Neural cell (in vitro differentiated cells): ENCODE measurements around the gene POU2F3. TPM values are rescaled to one million over a fixed set of nuclear protein-coding genes. Genes with fewer than 3 reads are reported as not detected.

Source experiments
- H2AFZ ChIP-seq: fragments of 200-600, 300-800 bp; sonication (generic), shearing (Covaris generic); 2 replicates; pipeline ENCODE4 v1.6.0; 2014; ENCODE audit warnings: low read depth, mild to moderate bottlenecking, antibody characterized with exemption, low read length, moderate library complexity
- H3F3A ChIP-seq: fragments of 200-600 bp; shearing (Covaris generic); 2 replicates; pipeline ENCODE4 v1.6.1; 2016; ENCODE audit warnings: mild to moderate bottlenecking, moderate library complexity, mixed read lengths, antibody characterized with exemption, low read length; ENCODE audit not compliant: insufficient read depth, poor library complexity, severe bottlenecking
- H3K27ac ChIP-seq: fragments of 200-600, 300-800 bp; sonication (generic), shearing (Covaris generic); 2 replicates; pipeline ENCODE4 v1.5.1; 2014; ENCODE audit warnings: mild to moderate bottlenecking, low read length, moderate library complexity
- H3K27me3 ChIP-seq: fragments of 300-800, 200-600 bp; sonication (generic), shearing (Covaris generic); 2 replicates; pipeline ENCODE4 v1.6.0; 2014; ENCODE audit warnings: mild to moderate bottlenecking, low read depth, low read length, moderate library complexity; ENCODE audit not compliant: insufficient read depth
- H3K36me3 ChIP-seq: fragments of 300-800, 200-600 bp; sonication (generic), shearing (Covaris generic); 2 replicates; pipeline ENCODE4 v1.5.1; 2014; ENCODE audit warnings: mild to moderate bottlenecking, antibody characterized with exemption, low read length, moderate library complexity; ENCODE audit not compliant: insufficient read depth
- H3K4me2 ChIP-seq: fragments of 300-800, 200-600 bp; sonication (generic), shearing (Covaris generic); 2 replicates; pipeline ENCODE4 v1.6.0; 2014; ENCODE audit warnings: mild to moderate bottlenecking, low read length
- H3K4me3 ChIP-seq: fragments of 300-800, 200-600 bp; sonication (generic), shearing (Covaris generic); 2 replicates; pipeline ENCODE4 v1.5.1; 2014; ENCODE audit warnings: mild to moderate bottlenecking, low read length, moderate library complexity
- H3K79me2 ChIP-seq: fragments of 200-600 bp; shearing (Covaris generic); replicated peaks from 2 replicates; pipeline ENCODE4 v1.6.0; 2014; ENCODE audit warnings: mild to moderate bottlenecking, low read length, moderate library complexity; ENCODE audit not compliant: insufficient read depth
- H3K9ac ChIP-seq: fragments of 300-800, 200-600 bp; sonication (generic), shearing (Covaris generic); 2 replicates; pipeline ENCODE4 v1.6.1; 2016; ENCODE audit warnings: mild to moderate bottlenecking, low read length, mixed read lengths
- H3K9me2 ChIP-seq: fragments of 200-600 bp; shearing (Covaris generic); 2 replicates; pipeline ENCODE4 v1.6.1; 2016; ENCODE audit warnings: mild to moderate bottlenecking, low read length, mixed read lengths; ENCODE audit not compliant: insufficient read depth
- H3K9me3 ChIP-seq: fragments of 200-600, 300-800 bp; sonication (generic), shearing (Covaris generic); 2 replicates; pipeline ENCODE4 v1.6.1; 2016; ENCODE audit warnings: mild to moderate bottlenecking, mixed run types, low read length, moderate library complexity, mixed read lengths
- H4K20me1 ChIP-seq: fragments of 200-600 bp; shearing (Covaris generic); 2 replicates; pipeline ENCODE4 v1.6.1; 2016; ENCODE audit warnings: mild to moderate bottlenecking, mixed run types; ENCODE audit not compliant: insufficient read depth
- EP300 ChIP-seq: fragments of 450-650 bp; conservative IDR thresholded peaks from 2 replicates; pipeline ENCODE4 v1.6.1; 2014; ENCODE audit warnings: antibody characterized with exemption, mild to moderate bottlenecking, moderate library complexity; ENCODE audit not compliant: poor library complexity, severe bottlenecking
- EZH2 ChIP-seq: fragments of 200-600, 300-800 bp; shearing (Covaris generic), sonication (generic); IDR thresholded peaks from 2 replicates; pipeline ENCODE4 v1.6.1; 2014; ENCODE audit warnings: antibody characterized with exemption, low read length, borderline replicate concordance, mild to moderate bottlenecking; ENCODE audit not compliant: insufficient read depth, poor library complexity, severe bottlenecking
- MXI1 ChIP-seq: fragments of 450-650 bp; conservative IDR thresholded peaks from 2 replicates; pipeline ENCODE4 v1.6.1; 2014; ENCODE audit warnings: antibody characterized with exemption, mild to moderate bottlenecking; ENCODE audit not compliant: poor library complexity, severe bottlenecking
- POLR2AphosphoS5 ChIP-seq: IDR thresholded peaks from 2 replicates; pipeline ENCODE4 v1.6.1; 2012
- RAD21 ChIP-seq: fragments of 450-650 bp; conservative IDR thresholded peaks from 2 replicates; pipeline ENCODE4 v1.6.1; 2014; ENCODE audit warnings: antibody characterized with exemption, mild to moderate bottlenecking, moderate library complexity
- SMC3 ChIP-seq: fragments of 450-650 bp; conservative IDR thresholded peaks from 2 replicates; pipeline ENCODE4 v1.6.1; 2014; ENCODE audit warnings: antibody characterized with exemption, mild to moderate bottlenecking, moderate library complexity; ENCODE audit not compliant: poor library complexity
- TAF1 ChIP-seq: IDR thresholded peaks from 2 replicates; pipeline ENCODE4 v1.6.1; 2012; ENCODE audit warnings: low read depth
- polyA plus RNA-seq: library from polyadenylated mRNA; depleted of rRNA; stranded (reverse); fragments of >200 nt; gene quantifications from 2 replicates; pipeline ENCODE4 v1.2.3, GENCODE V29; 2014
- TF ChIP-seq, protein P1 (sequence below): IDR thresholded peaks from 2 replicates; pipeline ENCODE4 v1.6.1; 2012; ENCODE audit warnings: borderline replicate concordance
- TF ChIP-seq, protein P2 (sequence below): fragments of 450-650 bp; IDR thresholded peaks from 2 replicates; pipeline ENCODE4 v1.5.1; 2014; ENCODE audit warnings: antibody characterized with exemption, mild to moderate bottlenecking, moderate library complexity; ENCODE audit not compliant: poor library complexity, severe bottlenecking

POU2F3 gene
- polyA plus RNA-seq, 1 donor from 2014 or later: not detected

DNA sequence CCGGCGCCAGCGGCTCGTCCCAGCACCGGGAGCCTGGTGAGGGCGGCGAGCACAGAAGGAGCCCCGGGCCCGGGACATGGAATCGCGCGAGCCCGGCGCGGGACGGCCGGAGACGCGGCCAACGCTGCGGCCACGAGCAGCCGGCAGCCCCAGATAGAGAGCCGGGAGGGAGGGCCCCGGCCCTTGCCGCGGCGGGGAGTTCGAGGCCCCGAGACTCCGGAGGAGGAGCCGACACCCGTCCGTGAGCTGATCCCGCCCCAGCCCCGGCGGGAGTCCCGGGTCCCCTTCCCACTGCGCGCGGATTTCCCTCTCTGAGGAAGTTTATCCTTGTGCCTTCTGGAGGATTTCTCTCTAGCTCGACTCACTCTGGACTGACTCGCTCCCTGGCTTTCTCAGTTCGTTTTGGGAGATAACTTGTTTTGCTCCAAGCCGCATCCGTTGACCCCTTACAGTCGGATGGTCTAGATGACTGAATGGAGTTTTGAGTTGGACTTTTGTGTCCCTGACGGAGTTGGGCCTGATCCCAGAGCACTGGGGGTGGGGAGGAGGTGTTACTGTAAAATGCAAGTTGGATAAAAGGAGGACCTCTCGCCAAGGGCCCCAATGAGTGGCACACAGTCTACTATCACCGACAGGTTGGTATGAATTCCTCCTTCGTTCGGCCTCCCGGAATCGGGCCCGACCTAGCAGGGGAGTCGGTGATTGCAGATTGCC lies 96.9 kb downstream of the POU2F3 start:
- Histone ChIP-seq H2AFZ (no peak overlapping the region), H3K4me3 (peak overlapping the region; percentile 84), H3K27ac (peak overlapping the region; percentile 33), H3K79me2 (peaks cover 45% of the 10 kb centered on the region), H3K9me3 (no peaks in the 10 kb centered on the region), H3K4me2 (peak overlapping the region; percentile 79), H3K27me3 (no peaks in the 10 kb centered on the region), H3K9me2 (no peaks in the 10 kb centered on the region), H4K20me1 (no peaks in the 10 kb centered on the region), H3F3A (no peaks in the 10 kb centered on the region), H3K9ac (peak overlapping the region; percentile 77), H3K36me3 (no peaks in the 10 kb centered on the region)
- no peak for TF ChIP-seq SMC3
- no peak for TF ChIP-seq MXI1
- no peak for TF ChIP-seq EP300
- TF ChIP-seq TAF1: no peak

DNA sequence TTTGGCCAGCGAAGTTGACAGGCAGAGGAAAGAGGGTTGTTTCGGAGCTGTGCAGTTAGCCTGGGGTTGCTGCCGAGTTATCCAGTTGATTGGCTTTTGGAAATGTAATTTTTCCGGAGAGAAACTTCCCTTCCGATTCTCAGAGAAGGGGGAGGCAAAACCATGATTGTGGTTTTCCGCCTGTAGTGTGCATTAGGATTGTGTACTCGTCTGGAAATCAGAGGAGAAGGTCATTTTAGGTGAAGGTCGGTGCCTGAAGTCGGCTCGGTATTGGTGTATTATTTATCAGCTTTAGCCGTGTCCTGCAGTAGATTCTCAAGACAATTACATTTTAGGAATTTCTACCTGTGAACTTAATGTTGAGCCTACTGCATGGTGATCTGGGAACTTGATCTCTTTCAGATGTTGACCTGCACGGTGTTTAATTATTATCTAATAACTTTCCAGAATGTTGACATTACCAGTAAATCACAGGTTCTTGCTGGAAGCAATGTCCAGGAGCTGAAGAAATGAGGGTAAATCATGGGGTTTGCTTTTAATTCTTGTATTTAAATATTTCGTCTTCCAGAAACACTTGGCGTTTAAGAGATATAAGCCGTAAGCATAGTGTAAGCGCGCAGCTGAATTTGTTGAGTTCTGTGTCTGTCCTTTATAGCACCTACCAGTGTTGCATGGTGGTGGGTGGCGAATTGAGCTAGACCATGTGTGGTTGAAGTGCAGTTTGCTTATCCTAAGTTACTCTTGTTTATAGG lies 97.6 kb downstream of the POU2F3 start:
- Histone ChIP-seq H4K20me1 (no peaks in the 10 kb centered on the region), H3K79me2 (peaks cover 51% of the 10 kb centered on the region), H3K27ac (no peak overlapping the region), H3K27me3 (no peaks in the 10 kb centered on the region), H3K4me3 (peak overlapping the region; percentile 84), H3K9me2 (no peaks in the 10 kb centered on the region), H3F3A (no peaks in the 10 kb centered on the region), H2AFZ (no peak overlapping the region), H3K9me3 (no peaks in the 10 kb centered on the region), H3K36me3 (no peaks in the 10 kb centered on the region), H3K4me2 (peak overlapping the region; percentile 79), H3K9ac (peak overlapping the region; percentile 77)
- TF ChIP-seq MXI1: peak; percentile 10
- TF ChIP-seq, protein P1, sequence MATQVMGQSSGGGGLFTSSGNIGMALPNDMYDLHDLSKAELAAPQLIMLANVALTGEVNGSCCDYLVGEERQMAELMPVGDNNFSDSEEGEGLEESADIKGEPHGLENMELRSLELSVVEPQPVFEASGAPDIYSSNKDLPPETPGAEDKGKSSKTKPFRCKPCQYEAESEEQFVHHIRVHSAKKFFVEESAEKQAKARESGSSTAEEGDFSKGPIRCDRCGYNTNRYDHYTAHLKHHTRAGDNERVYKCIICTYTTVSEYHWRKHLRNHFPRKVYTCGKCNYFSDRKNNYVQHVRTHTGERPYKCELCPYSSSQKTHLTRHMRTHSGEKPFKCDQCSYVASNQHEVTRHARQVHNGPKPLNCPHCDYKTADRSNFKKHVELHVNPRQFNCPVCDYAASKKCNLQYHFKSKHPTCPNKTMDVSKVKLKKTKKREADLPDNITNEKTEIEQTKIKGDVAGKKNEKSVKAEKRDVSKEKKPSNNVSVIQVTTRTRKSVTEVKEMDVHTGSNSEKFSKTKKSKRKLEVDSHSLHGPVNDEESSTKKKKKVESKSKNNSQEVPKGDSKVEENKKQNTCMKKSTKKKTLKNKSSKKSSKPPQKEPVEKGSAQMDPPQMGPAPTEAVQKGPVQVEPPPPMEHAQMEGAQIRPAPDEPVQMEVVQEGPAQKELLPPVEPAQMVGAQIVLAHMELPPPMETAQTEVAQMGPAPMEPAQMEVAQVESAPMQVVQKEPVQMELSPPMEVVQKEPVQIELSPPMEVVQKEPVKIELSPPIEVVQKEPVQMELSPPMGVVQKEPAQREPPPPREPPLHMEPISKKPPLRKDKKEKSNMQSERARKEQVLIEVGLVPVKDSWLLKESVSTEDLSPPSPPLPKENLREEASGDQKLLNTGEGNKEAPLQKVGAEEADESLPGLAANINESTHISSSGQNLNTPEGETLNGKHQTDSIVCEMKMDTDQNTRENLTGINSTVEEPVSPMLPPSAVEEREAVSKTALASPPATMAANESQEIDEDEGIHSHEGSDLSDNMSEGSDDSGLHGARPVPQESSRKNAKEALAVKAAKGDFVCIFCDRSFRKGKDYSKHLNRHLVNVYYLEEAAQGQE: no peak

DNA sequence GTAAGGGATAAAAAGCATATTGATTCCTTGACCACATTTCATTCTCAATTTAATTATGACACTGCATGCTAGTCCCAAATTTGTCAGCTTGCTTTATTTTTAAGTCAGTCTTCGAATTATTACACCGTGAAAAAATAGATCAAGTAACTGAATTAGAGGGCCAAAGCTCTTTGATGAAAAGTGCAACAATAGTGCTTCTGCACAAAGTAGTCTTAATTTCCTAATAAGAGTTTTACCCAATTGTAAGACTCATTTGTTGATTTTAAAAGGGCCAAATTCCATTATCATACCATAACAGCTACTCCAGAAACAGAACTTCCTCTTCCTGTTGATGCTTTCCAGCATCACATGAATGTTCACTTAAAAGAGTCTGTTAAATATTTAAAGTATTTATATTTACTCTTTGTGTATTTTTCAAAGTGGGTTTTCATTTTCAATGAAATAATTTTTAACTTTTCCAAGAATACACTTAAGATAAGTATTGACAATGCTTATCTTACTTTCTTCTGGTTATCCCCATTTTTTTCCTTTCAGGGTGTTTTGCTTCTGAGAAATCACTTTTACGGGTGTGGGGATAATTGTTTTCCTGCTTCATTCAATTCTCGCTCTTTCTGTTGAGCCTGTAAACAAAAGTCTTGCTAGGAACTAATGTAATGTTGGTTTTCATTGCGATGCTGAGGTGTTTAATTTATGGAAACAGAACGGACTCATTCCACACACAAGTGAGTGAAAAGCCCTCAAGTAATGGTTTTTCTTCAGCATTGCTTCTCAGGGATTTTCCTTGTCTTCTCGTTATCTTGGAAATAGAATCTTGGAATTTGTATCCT lies 98.4 kb downstream of the POU2F3 start:
- Histone ChIP-seq H3K9ac (peak overlapping the region; percentile 77), H3F3A (no peaks in the 10 kb centered on the region), H3K4me2 (peak overlapping the region; percentile 79), H3K36me3 (no peaks in the 10 kb centered on the region), H3K27me3 (no peaks in the 10 kb centered on the region), H2AFZ (no peak overlapping the region), H3K79me2 (peaks cover 59% of the 10 kb centered on the region), H4K20me1 (no peaks in the 10 kb centered on the region), H3K9me3 (no peaks in the 10 kb centered on the region), H3K4me3 (peak overlapping the region; percentile 84), H3K27ac (no peak overlapping the region), H3K9me2 (no peaks in the 10 kb centered on the region)
- TF ChIP-seq POLR2AphosphoS5 (no peak), SMC3 (no peak), MXI1 (no peak), TAF1 (no peak), RAD21 (no peak), EZH2 (no peak), EP300 (no peak)
- TF ChIP-seq, protein P2, sequence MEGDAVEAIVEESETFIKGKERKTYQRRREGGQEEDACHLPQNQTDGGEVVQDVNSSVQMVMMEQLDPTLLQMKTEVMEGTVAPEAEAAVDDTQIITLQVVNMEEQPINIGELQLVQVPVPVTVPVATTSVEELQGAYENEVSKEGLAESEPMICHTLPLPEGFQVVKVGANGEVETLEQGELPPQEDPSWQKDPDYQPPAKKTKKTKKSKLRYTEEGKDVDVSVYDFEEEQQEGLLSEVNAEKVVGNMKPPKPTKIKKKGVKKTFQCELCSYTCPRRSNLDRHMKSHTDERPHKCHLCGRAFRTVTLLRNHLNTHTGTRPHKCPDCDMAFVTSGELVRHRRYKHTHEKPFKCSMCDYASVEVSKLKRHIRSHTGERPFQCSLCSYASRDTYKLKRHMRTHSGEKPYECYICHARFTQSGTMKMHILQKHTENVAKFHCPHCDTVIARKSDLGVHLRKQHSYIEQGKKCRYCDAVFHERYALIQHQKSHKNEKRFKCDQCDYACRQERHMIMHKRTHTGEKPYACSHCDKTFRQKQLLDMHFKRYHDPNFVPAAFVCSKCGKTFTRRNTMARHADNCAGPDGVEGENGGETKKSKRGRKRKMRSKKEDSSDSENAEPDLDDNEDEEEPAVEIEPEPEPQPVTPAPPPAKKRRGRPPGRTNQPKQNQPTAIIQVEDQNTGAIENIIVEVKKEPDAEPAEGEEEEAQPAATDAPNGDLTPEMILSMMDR: no peak
- TF ChIP-seq, protein P1: no peak
